Trophoblast cell (in vitro differentiated cells and primary cell): ENCODE data around the gene SIK2.

ENCODE experiments used
- DNase-seq, 2 donors: peaks; one replicate each; pipeline ENCODE4 v3.0.0-alpha.2; 2016
- H2AFZ ChIP-seq: 2 replicates; pipeline ENCODE4 v1.6.1; 2013; ENCODE audit warnings: low read length, moderate library complexity, mild to moderate bottlenecking; ENCODE audit not compliant: insufficient read depth, poor library complexity
- H2AK5ac ChIP-seq: 2 replicates; pipeline ENCODE4 v1.6.1; 2013; ENCODE audit warnings: mild to moderate bottlenecking, low read length
- H2BK120ac ChIP-seq: 2 replicates; pipeline ENCODE4 v1.6.1; 2013; ENCODE audit warnings: low read length, mild to moderate bottlenecking, moderate library complexity; ENCODE audit not compliant: insufficient read depth, poor library complexity
- H2BK12ac ChIP-seq: 2 replicates; pipeline ENCODE4 v1.6.1; 2013; ENCODE audit warnings: mild to moderate bottlenecking, low read length, moderate library complexity
- H2BK5ac ChIP-seq: 2 replicates; pipeline ENCODE4 v1.6.1; 2013; ENCODE audit warnings: low read length, low read depth, moderate library complexity, mild to moderate bottlenecking; ENCODE audit not compliant: poor library complexity
- H3K14ac ChIP-seq: 2 replicates; pipeline ENCODE4 v1.6.1; 2013; ENCODE audit warnings: mild to moderate bottlenecking, low read length
- H3K18ac ChIP-seq: 2 replicates; pipeline ENCODE4 v1.6.1; 2013; ENCODE audit warnings: mild to moderate bottlenecking, low read length
- H3K23ac ChIP-seq: 2 replicates; pipeline ENCODE4 v1.6.1; 2013; ENCODE audit warnings: low read length
- H3K27ac ChIP-seq: 2 replicates; pipeline ENCODE4 v1.5.1; 2013; ENCODE audit warnings: low read depth, mild to moderate bottlenecking, inconsistent platforms, low read length, moderate library complexity
- H3K27me3 ChIP-seq: 2 replicates; pipeline ENCODE4 v1.6.1; 2013; ENCODE audit warnings: inconsistent platforms, mild to moderate bottlenecking, low read length, moderate library complexity; ENCODE audit not compliant: insufficient read depth
- H3K36me3 ChIP-seq, 2 experiments: 1 replicate in 1 of 2; 2 replicates in 1 of 2; pipeline ENCODE4 v1.6.1; 2013; ENCODE audit warnings: low read length in 2 of 2, mild to moderate bottlenecking in 2 of 2, moderate library complexity in 1 of 2; ENCODE audit not compliant: insufficient read depth in 2 of 2, control insufficient read depth in 1 of 2
- H3K4ac ChIP-seq: 2 replicates; pipeline ENCODE4 v1.6.1; 2013; ENCODE audit warnings: low read depth, mild to moderate bottlenecking, low read length, moderate library complexity
- H3K4me1 ChIP-seq, 2 experiments: 1 replicate in 1 of 2; 2 replicates in 1 of 2; pipeline ENCODE4 v1.6.1; 2013; ENCODE audit warnings: low read length in 2 of 2, mild to moderate bottlenecking in 2 of 2, moderate library complexity in 1 of 2; ENCODE audit not compliant: insufficient read depth in 2 of 2, control insufficient read depth in 1 of 2
- H3K4me2 ChIP-seq: 2 replicates; pipeline ENCODE4 v1.6.1; 2013; ENCODE audit warnings: inconsistent platforms, mild to moderate bottlenecking, low read length, moderate library complexity
- H3K4me3 ChIP-seq: 2 replicates; pipeline ENCODE4 v1.5.1; 2013; ENCODE audit warnings: mild to moderate bottlenecking, low read depth, low read length, inconsistent platforms
- H3K79me1 ChIP-seq: one replicate; pipeline ENCODE4 v1.6.1; 2013; ENCODE audit warnings: low read length
- H3K79me2 ChIP-seq: 2 replicates; pipeline ENCODE4 v1.6.1; 2013; ENCODE audit warnings: low read length, mild to moderate bottlenecking; ENCODE audit not compliant: control insufficient read depth, insufficient read depth, poor library complexity
- H3K9ac ChIP-seq: 2 replicates; pipeline ENCODE4 v1.6.1; 2013; ENCODE audit warnings: mild to moderate bottlenecking, low read length
- H3K9me3 ChIP-seq: 2 replicates; pipeline ENCODE4 v1.6.1; 2013; ENCODE audit warnings: low read depth, mild to moderate bottlenecking, control low read depth, inconsistent platforms, low read length; ENCODE audit not compliant: insufficient read depth
- H4K12ac ChIP-seq: 2 replicates; pipeline ENCODE4 v1.6.1; 2013; ENCODE audit warnings: low read depth, mild to moderate bottlenecking, low read length, moderate library complexity
- H4K8ac ChIP-seq: 2 replicates; pipeline ENCODE4 v1.6.1; 2013; ENCODE audit warnings: low read depth, mild to moderate bottlenecking, low read length, moderate library complexity
- H4K91ac ChIP-seq: one replicate; pipeline ENCODE4 v1.6.1; 2013; ENCODE audit warnings: low read depth, mild to moderate bottlenecking, low read length, moderate library complexity
- WGBS: extraction: QIAGEN DNeasy Blood & Tissue Kit; methylation state at CpG from one replicate; pipeline ENCODE4 v1.1.7; 2013; ENCODE audit warnings: missing lambda C conversion rate; ENCODE audit not compliant: insufficient read length, insufficient coverage; ENCODE audit errors: extremely low coverage; 5-methylcytosine and 5-hydroxymethylcytosine counted together

The SIK2 gene

GRCh38 chr11:111719379-111719778 is 117.1 kb downstream of the SIK2 start:
- no peak overlapping the region for H3K14ac ChIP-seq
- no peak overlapping the region for H2AK5ac ChIP-seq
- H4K12ac ChIP-seq, result no peak overlapping the region
- no peak overlapping the region for H2BK5ac ChIP-seq
- no peak overlapping the region for H3K27ac ChIP-seq
- no peak overlapping the region for H2AFZ ChIP-seq
- H3K4me3 ChIP-seq, result no peak overlapping the region
- no peak overlapping the region for H2BK12ac ChIP-seq
- no peak overlapping the region for H3K23ac ChIP-seq
- no peaks in the 10 kb centered on the region for H3K27me3 ChIP-seq
- H3K9me3 ChIP-seq, result no peaks in the 10 kb centered on the region
- no peak overlapping the region for H4K91ac ChIP-seq
- no peak for DNase-seq
- H3K9ac ChIP-seq, result no peak overlapping the region
- H3K79me2 ChIP-seq, result no peaks in the 10 kb centered on the region
- no peak overlapping the region for H3K4ac ChIP-seq
- no peak overlapping the region for H3K18ac ChIP-seq
- H2BK120ac ChIP-seq, result no peak overlapping the region
- H3K79me1 ChIP-seq, result no peaks in the 10 kb centered on the region
- peaks cover 32 to 47% of the 10 kb centered on the region in 2 experiments for H3K36me3 ChIP-seq
- H3K4me1 ChIP-seq, result no peaks in the 10 kb centered on the region
- no peak overlapping the region for H3K4me2 ChIP-seq
- no CpG with 5 or more reads among the region's 2 CpGs for WGBS
- H4K8ac ChIP-seq, result no peak overlapping the region

- no peaks in the 10 kb centered on the region for H3K79me2 ChIP-seq
- H2BK120ac ChIP-seq, result no peak overlapping the region
- H4K91ac ChIP-seq, result no peak overlapping the region
- no peak overlapping the region for H2BK12ac ChIP-seq
- no peak overlapping the region for H2AK5ac ChIP-seq
- H3K18ac ChIP-seq, result no peak overlapping the region
- H2AFZ ChIP-seq, result no peak overlapping the region
- H3K9me3 ChIP-seq, result no peaks in the 10 kb centered on the region
- H3K27me3 ChIP-seq, result no peaks in the 10 kb centered on the region
- no peak for DNase-seq
- H3K36me3 ChIP-seq, result peaks cover 35 to 53% of the 10 kb centered on the region in 2 experiments
- H3K27ac ChIP-seq, result no peak overlapping the region
- no peak overlapping the region for H4K12ac ChIP-seq
- no peak overlapping the region for H2BK5ac ChIP-seq
- no peak overlapping the region for H3K9ac ChIP-seq
- H3K23ac ChIP-seq, result no peak overlapping the region
- no peak overlapping the region for H3K4me3 ChIP-seq
- H3K14ac ChIP-seq, result no peak overlapping the region
- H4K8ac ChIP-seq, result no peak overlapping the region
- H3K4ac ChIP-seq, result no peak overlapping the region
- no peaks in the 10 kb centered on the region for H3K4me1 ChIP-seq
- H3K79me1 ChIP-seq, result no peaks in the 10 kb centered on the region
- no peak overlapping the region for H3K4me2 ChIP-seq
- no CpG with 5 or more reads among the region's 7 CpGs for WGBS
Observed at GRCh38 chr11:111720801-111721494, 118.7 kb downstream of the SIK2 start.

GRCh38 chr11:111722501-111722900 is 120.3 kb downstream of the SIK2 start:
- Histone ChIP-seq H2BK5ac (no peak overlapping the region), H3K27me3 (no peaks in the 10 kb centered on the region), H3K4ac (no peak overlapping the region), H3K4me1 (no peaks in the 10 kb centered on the region), H3K23ac (no peak overlapping the region), H3K79me2 (no peaks in the 10 kb centered on the region), H2BK12ac (no peak overlapping the region), H2BK120ac (no peak overlapping the region), H3K79me1 (no peaks in the 10 kb centered on the region), H4K12ac (no peak overlapping the region), H3K9me3 (no peaks in the 10 kb centered on the region), H4K91ac (no peak overlapping the region), H3K4me3 (no peak overlapping the region), H3K4me2 (no peak overlapping the region), H3K36me3 (peaks cover 44 to 66% of the 10 kb centered on the region in 2 experiments), H3K18ac (no peak overlapping the region), H3K9ac (no peak overlapping the region), H4K8ac (no peak overlapping the region), H3K14ac (no peak overlapping the region), H2AK5ac (no peak overlapping the region), H3K27ac (no peak overlapping the region), H2AFZ (no peak overlapping the region)
- no CpG with 5 or more reads among the region's 8 CpGs for WGBS
- no peak for DNase-seq

- no peaks in the 10 kb centered on the region for H3K79me1 ChIP-seq
- H2BK12ac ChIP-seq, result no peak overlapping the region
- no peak overlapping the region for H2AFZ ChIP-seq
- H3K9me3 ChIP-seq, result no peaks in the 10 kb centered on the region
- no peak overlapping the region for H3K4me2 ChIP-seq
- H3K27ac ChIP-seq, result no peak overlapping the region
- no peak overlapping the region for H4K12ac ChIP-seq
- no peak overlapping the region for H3K4ac ChIP-seq
- WGBS, result no CpG with 5 or more reads among the region's 15 CpGs
- H3K4me1 ChIP-seq, result no peaks in the 10 kb centered on the region
- no peak overlapping the region for H3K23ac ChIP-seq
- H4K8ac ChIP-seq, result no peak overlapping the region
- no peak for DNase-seq
- H2BK120ac ChIP-seq, result no peak overlapping the region
- H4K91ac ChIP-seq, result no peak overlapping the region
- H3K36me3 ChIP-seq, result peaks cover 47 to 67% of the 10 kb centered on the region in 2 experiments
- no peak overlapping the region for H3K9ac ChIP-seq
- no peaks in the 10 kb centered on the region for H3K79me2 ChIP-seq
- H3K27me3 ChIP-seq, result no peaks in the 10 kb centered on the region
- H3K18ac ChIP-seq, result no peak overlapping the region
- H2BK5ac ChIP-seq, result no peak overlapping the region
- H3K14ac ChIP-seq, result no peak overlapping the region
- no peak overlapping the region for H3K4me3 ChIP-seq
- H2AK5ac ChIP-seq, result no peak overlapping the region
Observed at GRCh38 chr11:111723595-111723994, 121.3 kb downstream of the SIK2 start.
